ENCODE results near the gene ADNP2. TPM values are rescaled to one million over a fixed set of nuclear protein-coding genes. Genes with fewer than 3 reads are reported as not detected.

ADNP2 gene
- total RNA-seq, 1 donor from 2014 or later = 19.2 TPM

DNA sequence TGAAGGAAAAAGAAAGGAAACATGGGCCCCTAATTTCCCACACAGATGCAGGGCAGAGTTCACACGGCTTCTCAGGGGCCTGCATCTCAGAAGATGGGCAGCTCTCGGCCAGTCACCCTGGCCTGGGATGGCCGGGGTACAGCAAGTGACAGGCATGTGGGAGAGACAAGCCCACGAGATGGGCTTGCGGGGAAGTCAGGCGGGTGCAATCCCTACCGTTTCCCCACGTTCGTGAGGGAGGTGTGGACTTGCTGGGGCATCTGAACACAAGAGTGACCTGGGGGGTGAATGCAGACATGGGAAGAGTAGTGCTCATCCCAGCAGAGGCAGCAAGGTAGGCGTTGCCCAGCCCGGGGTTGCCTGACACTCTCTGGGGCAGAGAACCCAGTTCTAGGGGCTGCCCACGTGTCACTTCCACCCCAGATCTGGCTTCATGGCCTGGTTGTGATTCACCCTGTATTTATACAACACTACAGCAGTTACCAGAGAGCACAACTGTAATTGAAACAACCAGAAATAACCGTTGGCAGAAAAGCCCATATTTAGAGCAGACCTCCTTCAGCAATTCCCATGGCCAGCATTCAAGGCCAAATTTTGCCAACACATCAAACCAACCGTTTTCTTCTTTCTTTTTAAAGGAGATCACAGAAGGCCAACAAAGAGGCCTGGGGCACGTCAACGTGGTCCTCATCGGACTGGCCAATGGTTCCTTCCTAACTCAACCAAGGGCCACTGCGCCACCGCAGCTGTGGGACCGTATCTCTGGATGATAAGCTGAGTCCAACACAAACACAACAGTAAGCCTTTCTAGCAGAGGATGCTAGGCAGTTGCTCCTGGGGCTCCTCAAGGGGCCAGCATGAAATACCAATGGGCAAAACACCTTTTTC is 79.8 kb downstream of the ADNP2 start:
- Mint-ChIP-seq H3K27me3 (ENCODE audit: unreplicated experiment) (no peaks in the 10 kb centered on the region), H3K9me3 (ENCODE audit: unreplicated experiment) (no peaks in the 10 kb centered on the region), H3K27ac (ENCODE audit: unreplicated experiment) (no peak overlapping the region), H3K36me3 (ENCODE audit: unreplicated experiment) (peaks cover 3% of the 10 kb centered on the region), H3K4me1 (ENCODE audit: unreplicated experiment) (peaks cover 10% of the 10 kb centered on the region), H3K4me3 (ENCODE audit: unreplicated experiment) (no peak overlapping the region)
- DNase-seq (ENCODE audit: extremely low spot score, unreplicated experiment) = no peak
- TF ChIP-seq, protein P1, sequence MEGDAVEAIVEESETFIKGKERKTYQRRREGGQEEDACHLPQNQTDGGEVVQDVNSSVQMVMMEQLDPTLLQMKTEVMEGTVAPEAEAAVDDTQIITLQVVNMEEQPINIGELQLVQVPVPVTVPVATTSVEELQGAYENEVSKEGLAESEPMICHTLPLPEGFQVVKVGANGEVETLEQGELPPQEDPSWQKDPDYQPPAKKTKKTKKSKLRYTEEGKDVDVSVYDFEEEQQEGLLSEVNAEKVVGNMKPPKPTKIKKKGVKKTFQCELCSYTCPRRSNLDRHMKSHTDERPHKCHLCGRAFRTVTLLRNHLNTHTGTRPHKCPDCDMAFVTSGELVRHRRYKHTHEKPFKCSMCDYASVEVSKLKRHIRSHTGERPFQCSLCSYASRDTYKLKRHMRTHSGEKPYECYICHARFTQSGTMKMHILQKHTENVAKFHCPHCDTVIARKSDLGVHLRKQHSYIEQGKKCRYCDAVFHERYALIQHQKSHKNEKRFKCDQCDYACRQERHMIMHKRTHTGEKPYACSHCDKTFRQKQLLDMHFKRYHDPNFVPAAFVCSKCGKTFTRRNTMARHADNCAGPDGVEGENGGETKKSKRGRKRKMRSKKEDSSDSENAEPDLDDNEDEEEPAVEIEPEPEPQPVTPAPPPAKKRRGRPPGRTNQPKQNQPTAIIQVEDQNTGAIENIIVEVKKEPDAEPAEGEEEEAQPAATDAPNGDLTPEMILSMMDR (IDR thresholded peaks at IDR 0.05) = no peak

DNA sequence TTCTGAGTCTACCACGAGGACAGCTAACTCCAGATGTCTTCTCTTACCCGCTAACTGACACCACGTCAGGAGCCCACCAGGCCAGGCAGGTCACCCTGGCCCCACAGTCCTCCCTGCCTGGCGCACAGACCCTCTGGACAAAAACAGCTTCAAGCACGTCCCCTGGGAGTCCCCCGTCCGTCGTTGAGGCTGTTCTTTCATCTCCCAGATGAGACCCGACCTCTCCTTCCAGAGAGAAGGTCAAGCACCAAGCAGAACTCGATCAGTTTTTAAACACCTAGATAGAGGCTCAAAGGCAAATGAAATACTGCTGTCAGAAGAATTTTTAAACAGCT is 80.4 kb downstream of the ADNP2 start:
- TF ChIP-seq, protein P1 (IDR thresholded peaks at IDR 0.05) = no peak
- Mint-ChIP-seq H3K4me3 (ENCODE audit: unreplicated experiment) (no peak overlapping the region), H3K27ac (ENCODE audit: unreplicated experiment) (no peak overlapping the region), H3K27me3 (ENCODE audit: unreplicated experiment) (no peaks in the 10 kb centered on the region), H3K9me3 (ENCODE audit: unreplicated experiment) (no peaks in the 10 kb centered on the region), H3K4me1 (ENCODE audit: unreplicated experiment) (peaks cover 8% of the 10 kb centered on the region), H3K36me3 (ENCODE audit: unreplicated experiment) (peaks cover 3% of the 10 kb centered on the region)
- no peak for DNase-seq (ENCODE audit: extremely low spot score, unreplicated experiment)

Other genes starting within 250 kb of the ADNP2 start
- 35.1 and 38.6 TPM in 2 replicates for gene SLC66A2, start 157.6 kb upstream of the ADNP2 start, total RNA-seq
- 1.6 and 2.0 TPM in 2 replicates for gene HSBP1L1, start 144.6 kb upstream of the ADNP2 start, total RNA-seq
- gene TXNL4A, start 120.7 kb upstream of the ADNP2 start, total RNA-seq = 117 and 126 TPM in 2 replicates
- gene RBFA, start 74.8 kb upstream of the ADNP2 start, total RNA-seq = 25.4 and 26.2 TPM in 2 replicates
- gene PARD6G, start 138.3 kb downstream of the ADNP2 start, total RNA-seq = 16.5 and 18.9 TPM in 2 replicates

Measured in osteocyte (in vitro differentiated cells).